GM18517 (cell line): Measurements from ENCODE around the gene ZNF775.

Source experiments
- ATAC-seq: cut with Tn5 transposase; IDR thresholded peaks from one replicate; pipeline ENCODE4 v1.9.1; 2021; ENCODE audit warnings: mild to moderate bottlenecking, moderate library complexity; ENCODE audit not compliant: unreplicated experiment

The ZNF775 gene

GRCh38 chr7:150368096-150368883, 10.8 kb upstream of the ZNF775 start, which contains the start of gene REPIN1:
Gene REPIN1 (plus strand): TSS chr7:150368822. CDS start chr7:150369712, 890 bp downstream.
- peak; percentile 47 for ATAC-seq

DNA sequence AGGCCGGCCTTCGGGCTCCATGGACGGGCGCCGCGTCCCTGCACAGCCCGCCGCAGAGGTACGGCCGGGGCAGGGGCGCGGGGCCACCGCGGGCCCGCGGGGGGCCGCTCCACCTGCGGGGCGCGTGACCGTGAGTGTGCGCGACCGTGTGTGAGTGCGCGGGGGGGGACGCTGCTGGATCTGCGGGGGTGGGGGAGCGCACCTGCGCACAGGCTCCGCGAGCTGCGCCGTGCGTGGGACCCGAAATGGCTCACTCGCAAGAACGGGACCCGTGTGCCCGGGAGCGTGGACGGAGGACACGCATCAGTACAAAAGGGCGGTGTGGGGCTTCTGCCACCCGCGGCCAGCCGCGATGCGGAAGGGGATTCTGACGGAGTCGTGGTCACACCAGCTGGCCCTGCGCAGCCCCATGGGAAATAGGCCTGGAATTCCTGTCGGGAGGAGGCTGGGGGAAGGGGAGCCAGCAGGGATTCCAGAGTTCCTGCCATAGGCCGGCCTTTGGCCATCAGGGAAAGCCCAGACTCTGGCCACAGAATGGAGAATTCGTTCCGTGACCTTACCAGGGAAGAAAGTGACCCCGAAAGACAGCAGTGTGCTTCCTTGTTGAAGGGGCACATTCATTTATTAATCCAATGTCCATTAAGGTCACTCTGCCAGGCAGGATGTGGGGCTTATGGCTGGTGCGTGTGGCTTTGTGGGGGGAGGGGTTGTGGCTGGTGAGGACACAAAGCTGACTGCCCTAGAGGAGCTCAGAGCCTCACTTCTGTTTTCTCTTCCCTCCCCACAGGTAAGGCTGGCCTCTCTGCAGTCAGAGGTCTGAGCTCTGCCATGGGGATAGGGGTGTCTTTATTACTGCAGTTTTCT, 10.0 kb upstream of the ZNF775 start:
- peak; percentile 30 for ATAC-seq

DNA sequence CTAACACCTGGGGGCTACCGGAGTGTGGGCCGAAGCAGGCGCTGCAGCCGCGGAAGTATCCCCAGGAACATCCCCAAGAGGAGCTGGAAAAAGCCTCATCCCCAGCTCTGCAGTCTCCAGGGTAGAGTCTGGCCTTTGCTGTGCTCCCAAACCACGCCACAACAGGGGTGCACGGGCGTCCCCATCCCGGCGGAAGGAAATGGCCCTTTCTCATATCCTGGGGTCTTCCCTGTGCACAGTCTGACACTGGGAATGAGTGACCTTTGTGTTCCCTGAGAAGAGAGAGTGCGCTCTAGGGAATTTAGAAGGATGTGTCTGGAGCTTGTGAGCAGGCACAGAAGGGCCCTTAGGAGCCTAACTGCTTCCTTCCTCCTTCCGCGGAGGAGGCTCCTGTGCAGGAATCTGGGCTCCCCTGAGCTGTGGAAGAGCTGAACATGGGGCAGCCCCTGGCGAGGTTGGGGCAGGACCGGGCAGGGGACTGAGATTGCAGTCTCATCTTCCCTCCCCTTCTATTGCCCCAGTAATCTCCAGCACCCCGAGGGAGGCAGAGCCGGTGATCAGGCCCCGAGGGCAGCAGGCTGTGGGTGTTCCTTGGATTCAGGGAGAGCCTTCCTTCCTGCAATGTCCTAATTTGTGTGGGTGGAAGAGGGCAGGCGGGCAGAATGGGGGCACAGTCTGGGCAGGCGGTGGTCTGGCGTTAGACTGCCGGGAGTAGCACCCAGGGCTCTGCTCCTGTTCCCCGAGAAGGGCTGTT, 9.2 kb upstream of the ZNF775 start:
- no peak for ATAC-seq

DNA sequence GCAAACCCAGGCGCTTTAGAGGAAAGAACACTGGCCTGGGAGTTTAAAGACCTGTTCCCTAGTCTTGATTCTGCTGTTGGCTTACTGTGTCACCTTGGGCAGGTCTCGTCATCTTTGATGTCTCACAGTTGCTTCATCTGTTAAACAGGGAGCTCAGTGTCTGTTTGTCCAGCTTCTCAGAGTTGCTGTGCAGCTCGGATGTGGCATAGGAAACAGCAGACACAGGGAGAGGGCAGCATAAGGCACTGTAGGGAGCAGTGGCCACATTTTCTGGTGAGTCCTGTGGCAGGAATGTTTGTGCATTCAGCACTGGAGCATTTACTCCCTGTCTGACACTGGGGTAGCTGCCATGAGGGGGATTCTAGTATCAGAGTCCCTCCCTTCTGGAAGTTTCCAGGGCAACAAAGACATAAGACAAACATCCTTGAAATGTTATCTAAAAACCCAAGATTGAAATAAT, 8.5 kb upstream of the ZNF775 start:
- ATAC-seq, result no peak

DNA sequence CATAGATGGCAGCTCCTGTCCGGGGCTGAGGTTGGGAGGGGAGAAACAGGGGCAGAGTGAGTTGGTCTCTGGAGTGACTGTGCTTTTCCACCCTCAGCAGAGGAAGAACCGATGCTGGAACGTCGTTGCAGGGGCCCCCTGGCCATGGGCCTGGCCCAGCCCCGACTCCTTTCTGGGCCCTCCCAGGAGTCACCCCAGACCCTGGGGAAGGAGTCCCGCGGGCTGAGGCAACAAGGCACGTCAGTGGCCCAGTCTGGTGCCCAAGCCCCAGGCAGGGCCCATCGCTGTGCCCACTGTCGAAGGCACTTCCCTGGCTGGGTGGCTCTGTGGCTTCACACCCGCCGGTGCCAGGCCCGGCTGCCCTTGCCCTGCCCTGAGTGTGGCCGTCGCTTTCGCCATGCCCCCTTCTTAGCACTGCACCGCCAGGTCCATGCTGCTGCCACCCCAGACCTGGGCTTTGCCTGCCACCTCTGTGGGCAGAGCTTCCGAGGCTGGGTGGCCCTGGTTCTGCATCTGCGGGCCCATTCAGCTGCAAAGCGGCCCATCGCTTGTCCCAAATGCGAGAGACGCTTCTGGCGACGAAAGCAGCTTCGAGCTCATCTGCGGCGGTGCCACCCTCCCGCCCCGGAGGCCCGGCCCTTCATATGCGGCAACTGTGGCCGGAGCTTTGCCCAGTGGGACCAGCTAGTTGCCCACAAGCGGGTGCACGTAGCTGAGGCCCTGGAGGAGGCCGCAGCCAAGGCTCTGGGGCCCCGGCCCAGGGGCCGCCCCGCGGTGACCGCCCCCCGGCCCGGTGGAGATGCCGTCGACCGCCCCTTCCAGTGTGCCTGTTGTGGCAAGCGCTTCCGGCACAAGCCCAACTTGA, 7.8 kb upstream of the ZNF775 start:
- no peak for ATAC-seq

- no peak for ATAC-seq
Measured at GRCh38 chr7:150371996-150372270, 7.2 kb upstream of the ZNF775 start.

GRCh38 chr7:150372271-150373048, 6.7 kb upstream of the ZNF775 start:
- ATAC-seq, result no peak

- no peak for ATAC-seq
Measured at GRCh38 chr7:150373049-150373801, 5.9 kb upstream of the ZNF775 start.

GRCh38 chr7:150374026-150374425, 5.1 kb upstream of the ZNF775 start:
- no peak for ATAC-seq

DNA sequence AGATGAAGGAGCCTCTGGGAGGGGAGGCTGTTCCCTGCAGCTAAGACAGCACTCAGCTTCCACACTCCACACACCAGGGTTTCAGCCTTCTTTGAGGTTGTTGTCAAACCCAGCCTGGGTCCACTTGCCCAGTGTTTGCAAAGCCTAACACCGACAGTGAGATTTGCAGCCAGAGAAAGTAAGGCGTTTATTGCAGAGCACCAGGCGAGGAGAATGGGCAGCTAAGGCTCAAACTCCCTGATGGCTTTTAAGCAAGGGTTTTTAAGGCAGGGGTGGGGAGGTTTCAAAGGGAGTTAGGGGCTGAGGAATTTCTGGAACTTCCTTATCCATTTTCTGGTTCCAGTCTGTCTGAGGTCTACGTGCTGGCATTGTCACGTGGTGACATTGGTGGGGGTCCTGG, 4.7 kb upstream of the ZNF775 start:
- no peak for ATAC-seq

DNA sequence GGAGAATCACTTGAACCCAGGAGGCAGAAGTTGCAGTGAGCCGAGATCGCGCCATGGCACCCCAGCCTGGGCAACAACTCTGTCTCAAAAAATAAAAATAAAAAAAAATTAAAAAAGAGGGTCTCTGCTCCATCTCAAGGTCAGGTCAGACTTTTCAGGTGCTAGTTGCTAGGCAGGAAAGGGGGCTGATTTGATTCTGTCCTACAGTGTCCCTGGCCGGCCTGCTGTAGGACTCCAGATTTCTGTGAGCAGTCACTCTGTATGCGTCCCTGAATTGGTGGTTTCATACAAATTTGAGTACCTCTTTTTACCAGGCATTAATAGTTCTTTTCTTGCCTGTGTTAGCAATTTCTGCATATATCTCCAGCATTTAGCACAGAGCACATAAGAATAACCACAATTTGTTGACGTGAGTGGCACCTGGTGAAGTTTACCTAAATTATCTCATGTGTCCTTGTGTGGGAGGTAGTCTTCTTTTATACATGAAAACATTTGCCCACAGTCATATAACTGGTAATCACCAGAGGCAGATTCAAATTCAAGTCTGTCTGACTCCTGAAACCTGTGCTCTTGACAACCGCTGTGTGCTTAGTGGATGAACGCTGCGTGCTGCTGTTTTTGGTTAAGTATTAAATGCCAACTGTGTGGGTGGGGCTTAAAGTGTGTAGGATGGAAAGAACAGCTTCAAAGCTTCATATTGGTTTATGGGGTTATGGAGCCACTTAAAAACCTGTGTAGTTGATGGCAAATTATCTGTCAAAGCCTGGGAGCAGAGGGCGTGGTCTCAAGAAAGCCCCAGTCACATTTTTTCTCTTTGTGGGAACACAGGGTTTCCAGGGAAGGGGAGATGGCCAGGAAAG, 3.2 kb upstream of the ZNF775 start:
- peak; percentile 44 for ATAC-seq

- no peak for ATAC-seq
Measured at GRCh38 chr7:150376560-150376959, 2.6 kb upstream of the ZNF775 start.

GRCh38 chr7:150377196-150377595, 1.9 kb upstream of the ZNF775 start:
- no peak for ATAC-seq

DNA sequence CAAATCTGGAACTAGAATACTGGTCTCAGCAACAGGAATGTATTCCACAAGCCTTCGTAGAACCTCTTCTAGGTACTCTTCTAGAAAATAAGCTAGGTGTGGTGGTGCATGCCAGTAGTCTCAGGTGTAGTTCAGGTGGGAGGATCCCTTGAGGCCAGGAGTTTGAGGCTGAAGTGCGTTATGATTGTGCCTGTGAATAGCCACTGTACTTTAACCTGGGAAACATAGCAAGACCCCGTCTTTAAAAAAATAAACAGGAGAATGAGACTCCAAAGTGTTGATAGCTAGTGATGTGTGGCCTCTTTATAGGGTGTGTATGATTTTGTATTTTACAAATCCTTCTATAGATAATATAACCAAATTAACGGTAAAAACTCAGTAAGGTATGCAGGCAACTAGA, 1.5 kb upstream of the ZNF775 start:
- no peak for ATAC-seq

DNA sequence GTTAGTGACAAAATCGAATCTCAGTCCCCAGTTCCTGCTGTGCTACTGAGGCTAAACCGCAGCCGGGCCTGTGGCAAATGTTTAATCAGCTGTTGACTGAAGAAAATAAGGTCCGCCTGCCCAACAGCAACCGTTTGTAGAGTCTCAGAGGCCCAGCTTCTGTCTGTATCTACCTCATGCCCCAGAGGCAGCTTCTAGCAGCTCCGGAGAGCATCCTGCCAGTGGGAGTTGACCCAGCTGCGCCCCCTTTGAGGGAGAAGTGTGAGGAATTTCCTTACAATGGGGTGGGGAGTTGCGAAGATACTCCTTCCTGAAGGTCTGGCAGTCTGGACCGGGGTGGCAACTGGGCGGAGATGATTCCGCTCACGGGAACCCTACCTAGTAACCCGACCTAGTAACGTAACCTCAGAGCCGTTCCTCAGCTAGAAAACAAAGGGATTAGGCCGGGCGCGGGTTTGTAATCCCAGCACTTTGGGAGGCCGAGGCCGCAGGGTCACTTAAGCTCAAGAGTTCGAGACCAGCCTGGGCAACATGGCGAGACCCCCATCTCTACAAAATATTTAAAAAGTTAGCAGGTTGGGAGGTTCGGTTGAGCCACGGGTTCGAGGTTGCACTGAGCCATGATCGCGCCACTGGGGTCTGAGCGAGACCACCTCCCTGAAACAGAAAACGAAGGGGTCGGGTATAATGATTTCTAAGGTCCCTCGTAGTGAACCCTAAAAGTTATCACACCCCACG, 846 bp upstream of the ZNF775 start:
- no peak for ATAC-seq

DNA sequence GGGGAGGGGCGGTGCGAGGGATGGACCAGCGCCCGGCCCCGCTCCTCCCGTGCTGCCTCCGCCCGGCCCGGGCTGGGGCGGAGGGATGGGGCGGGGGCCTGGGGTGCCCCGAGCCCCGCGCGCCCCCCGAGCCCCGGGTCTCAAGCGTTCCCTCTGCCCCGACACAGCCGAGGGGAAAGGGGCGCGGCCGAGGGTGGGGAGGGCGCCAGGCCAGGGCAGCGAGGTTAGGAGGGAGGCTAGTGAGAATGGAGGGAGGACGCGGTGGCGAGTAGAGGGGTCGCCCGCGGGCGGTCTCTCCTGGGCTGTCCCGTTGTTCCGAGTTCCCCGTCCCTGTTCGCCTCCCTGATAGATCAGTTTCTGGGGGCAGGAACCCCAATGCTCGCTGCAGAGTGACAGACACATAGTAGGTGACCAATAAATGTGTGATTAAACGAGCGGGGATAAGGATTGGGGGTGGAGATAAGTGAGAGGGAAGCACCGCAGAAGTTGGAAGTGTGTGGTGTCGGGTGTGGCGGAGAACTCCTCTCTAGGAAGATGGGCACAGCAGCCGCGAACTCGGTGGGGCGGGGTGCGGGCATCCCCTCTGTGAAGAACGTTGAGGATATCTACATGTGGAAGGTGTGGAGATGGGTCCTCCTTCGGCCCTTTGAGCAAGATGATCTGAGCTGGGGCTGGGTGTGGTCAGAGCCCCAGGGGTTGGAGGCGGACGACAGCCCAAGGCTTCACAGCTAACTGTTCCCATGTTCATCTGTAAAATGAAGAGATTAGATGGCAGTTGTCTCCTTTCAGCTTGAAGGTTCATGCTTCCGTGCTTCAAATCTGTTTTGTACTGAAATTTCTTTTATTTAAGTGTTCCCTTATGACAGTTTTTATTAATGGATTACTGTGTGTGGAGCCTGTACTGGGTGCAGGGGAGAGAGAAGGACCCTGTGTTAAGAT, 580 bp downstream of the ZNF775 start:
- no peak for ATAC-seq
